Pancreas (tissue), 10 donors: ENCODE measurements around the gene FGF11. TPM values are rescaled to one million over a fixed set of nuclear protein-coding genes. Genes with fewer than 3 reads are reported as not detected.

Experiments
- ATAC-seq, 4 donors: fragments of 200-7000 bp; cut with Tn5 transposase; one replicate each; pipeline versions ENCODE4 v1.8.0 to v1.9.1; 2020; ENCODE audit warnings: mild to moderate bottlenecking in 4 of 4, moderate library complexity in 4 of 4
- DNase-seq, 6 donors: peaks; one replicate each; pipeline ENCODE4 v3.0.0-alpha.2; 2020
- FAIRE-seq: peaks from 2 replicates; lab custom pipeline; 2012; peaks lifted over from hg19 to GRCh38; lab: Jason Lieb, UNC
- H3K27ac ChIP-seq, 4 donors: fragments of 200-600 bp; sonication (generic); 1 replicate in 3 of 4; 2 replicates in 1 of 4; pipeline versions ENCODE4 v1.5.0 to v1.8.0; 2020
- H3K27me3 ChIP-seq, 4 donors: fragments of 200-600 bp; one replicate each; pipeline ENCODE4 v1.8.0; 2021
- H3K36me3 ChIP-seq, 3 donors: fragments of 200-600 bp; sonication (generic) in 1 of 3; one replicate each; pipeline versions ENCODE4 v1.5.0 to v1.8.0; 2020 to 2021
- H3K4me1 ChIP-seq, 3 donors: fragments of 200-600 bp; one replicate each; pipeline ENCODE4 v1.8.0; 2021
- H3K4me3 ChIP-seq, 4 donors: fragments of 200-600 bp; sonication (generic) in 2 of 4; one replicate each; pipeline versions ENCODE4 v1.5.0 to v1.8.0; 2020 to 2021
- H3K9me3 ChIP-seq, 4 donors: fragments of 200-600 bp; one replicate each; pipeline ENCODE4 v1.8.0; 2021
- CTCF ChIP-seq, 4 donors: fragments of 200-600 bp; sonication (generic) in 3 of 4; IDR thresholded peaks; one replicate each; pipeline versions ENCODE4 v1.5.0 to v1.8.0; 2021; ENCODE audit warnings: antibody characterized with exemption in 4 of 4
- WGBS, 2 donors: extraction: QIAGEN DNeasy Blood & Tissue Kit; methylation state at CpG; one replicate each; pipeline ENCODE4 v1.1.7; 2013; 5-methylcytosine and 5-hydroxymethylcytosine counted together
- intact Hi-C, 3 donors: fragments of 100-400 bp; cut with DNase I; formaldehyde crosslinking; loops; one replicate each; pipeline versions ENCODE4 v1.11.1 to v1.14.2; 2022
- polyA plus RNA-seq, 2 donors: library from polyadenylated mRNA; stranded (reverse); fragments of 200-250 nt; gene quantifications; one replicate each; pipeline ENCODE4 v1.2.3, GENCODE V29; 2013
- total RNA-seq, 6 donors: library from RNA; stranded (reverse); fragmentation: NEBNext Ultra II Directional in 4 of 6; extraction: Animal tissue kit (Norgen Biotek cat#: 25700) in 4 of 6; gene quantifications; one replicate each; pipeline versions ENCODE4 v1.2.1 to v1.2.4, GENCODE V29; 2021 to 2023
- donor health status: healthy with polysubstance abuse.
- donor health status: DM: no; HTN: no; CAD: no; lungs with moderate emphysema.
- donor health status: DM: no; HTN: no; CAD: no.
- donor health status: control.
- donor health status: control.
- donor health status: Bipolar disorder and iron deficiency.
- donor health status: DM: yes; HTN: yes; CAD: no.
- donor health status: DM: no; HTN: no; CAD: no.
- donor health status: DM: no; HTN: no; CAD: no.
- donor health status: DM: yes; HTN: yes; CAD: no.

Gene FGF11
- total and polyA plus RNA-seq, 8 donors, result 0.09 to 1.1 (median 0.43) TPM

GRCh38 chr17:7417056-7417655 is 22.2 kb upstream of the FGF11 start:
- no peak for TF ChIP-seq CTCF (IDR thresholded peaks at IDR 0.05)
- H3K9me3 ChIP-seq, result no peaks in the 10 kb centered on the region
- intact Hi-C loops, result no loop called here
- 93 to 96% methylated on average over 45 to 54 of the region's 54 CpGs for WGBS, 2 donors
- no peaks in the 10 kb centered on the region for H3K4me1 ChIP-seq
- DNase-seq (peak in 1 of 6 donors; percentile 44), FAIRE-seq (no peak), ATAC-seq (no peak)
- H3K36me3 ChIP-seq, result no peaks in the 10 kb centered on the region
- no peak overlapping the region for H3K27ac ChIP-seq
- no peak overlapping the region for H3K4me3 ChIP-seq
- H3K27me3 ChIP-seq, result no peaks in the 10 kb centered on the region

- DNase-seq (peak in 1 of 6 donors; percentile 45), ATAC-seq (no peak), FAIRE-seq (no peak)
- Histone ChIP-seq H3K27me3 (no peaks in the 10 kb centered on the region), H3K27ac (no peak overlapping the region), H3K4me1 (no peaks in the 10 kb centered on the region), H3K9me3 (no peaks in the 10 kb centered on the region), H3K36me3 (no peaks in the 10 kb centered on the region), H3K4me3 (no peak overlapping the region)
- 57 to 62% methylated on average over 18 of the region's 18 CpGs for WGBS, 2 donors
- TF ChIP-seq CTCF (IDR thresholded peaks at IDR 0.05), result no peak
- intact Hi-C loops, result no loop called here
Observed at GRCh38 chr17:7418472-7419152, 20.7 kb upstream of the FGF11 start.

GRCh38 chr17:7419819-7420610 is 19.3 kb upstream of the FGF11 start, which contains the start of gene SPEM1:
TSS of gene SPEM1 (plus strand) at chr17:7420324. CDS start at chr17:7420385, 61 bp downstream.
- TF ChIP-seq CTCF (IDR thresholded peaks at IDR 0.05), result no peak
- intact Hi-C loops, result no loop called here
- no peaks in the 10 kb centered on the region for H3K4me1 ChIP-seq
- H3K4me3 ChIP-seq, result no peak within 1 kb of the TSS
- no peaks in the 10 kb centered on the region for H3K9me3 ChIP-seq
- no peaks in the 10 kb centered on the region for H3K27me3 ChIP-seq
- H3K27ac ChIP-seq, result no peak within 1 kb of the TSS
- FAIRE-seq, result no peak
- no peaks in the 10 kb centered on the region for H3K36me3 ChIP-seq
- no peak for ATAC-seq
- peak in 1 of 6 donors; percentile 46 for DNase-seq
- WGBS, 2 donors, result 71 to 78% methylated on average over 17 of the region's 17 CpGs

- intact Hi-C loops, result no loop called here
- FAIRE-seq (no peak), ATAC-seq (no peak), DNase-seq (peak in 1 of 6 donors; percentile 41)
- H3K9me3 ChIP-seq, result no peaks in the 10 kb centered on the region
- no peaks in the 10 kb centered on the region for H3K36me3 ChIP-seq
- no peaks in the 10 kb centered on the region for H3K4me1 ChIP-seq
- no peak for TF ChIP-seq CTCF (IDR thresholded peaks at IDR 0.05)
- no peaks in the 10 kb centered on the region for H3K27me3 ChIP-seq
- H3K27ac ChIP-seq, result no peak overlapping the region
- WGBS, 2 donors, result 92 to 93% methylated on average over 16 of the region's 16 CpGs
- H3K4me3 ChIP-seq, result no peak overlapping the region
Observed at GRCh38 chr17:7421186-7421585, 18.1 kb upstream of the FGF11 start.
